CD8-positive, alpha-beta memory T cell (primary cell): Measurements from ENCODE around the gene REEP1. TPM values are rescaled to one million over a fixed set of nuclear protein-coding genes. Genes with fewer than 3 reads are reported as not detected.
"Not testable (repeated sequence)": the region's sequence is repeated elsewhere in the genome, so short reads cannot be mapped to it uniquely, and the experiment has no call there.

Experiments
- CTCF ChIA-PET: fragments of 350-600 bp; sonication (Branson Sonifier 250); formaldehyde crosslinking; loops from one replicate; lab custom pipeline; 2021; ENCODE audit warnings: antibody characterized with exemption; lab: Charles Lee
- POLR2A ChIA-PET: fragments of 350-600 bp; sonication (Branson Sonifier 250); formaldehyde crosslinking; loops from one replicate; lab custom pipeline; 2021; ENCODE audit warnings: antibody characterized with exemption; lab: Charles Lee
- DNase-seq, 5 donors: peaks; one replicate each; pipeline versions ENCODE4 v3.0.0 to v3.0.0-alpha.2; 2020 to 2022; ENCODE audit warnings: mixed read lengths in 1 of 5
- H3K27ac ChIP-seq: one replicate; pipeline ENCODE4 v1.7.0; 2013; ENCODE audit warnings: low read depth, mild to moderate bottlenecking, low read length, moderate library complexity
- H3K27me3 ChIP-seq: 2 replicates; pipeline ENCODE4 v1.7.0; 2013; ENCODE audit warnings: low read length, mild to moderate bottlenecking; ENCODE audit not compliant: insufficient read depth, poor library complexity, severe bottlenecking
- H3K36me3 ChIP-seq: 2 replicates; pipeline ENCODE4 v1.7.0; 2013; ENCODE audit warnings: mild to moderate bottlenecking, low read length, moderate library complexity; ENCODE audit not compliant: insufficient read depth
- H3K4me1 ChIP-seq: 2 replicates; pipeline ENCODE4 v1.7.0; 2013; ENCODE audit warnings: mild to moderate bottlenecking, low read length, moderate library complexity; ENCODE audit not compliant: insufficient read depth
- H3K4me3 ChIP-seq: 2 replicates; pipeline ENCODE4 v1.7.0; 2013; ENCODE audit warnings: mild to moderate bottlenecking, low read length
- H3K9me3 ChIP-seq: 2 replicates; pipeline ENCODE4 v1.7.0; 2013; ENCODE audit warnings: mild to moderate bottlenecking, low read length
- H3K27ac Mint-ChIP-seq, 8 donors: one replicate each; pipeline ENCODE4 v1.8.0; 2020 to 2021; ENCODE audit warnings: mixed read lengths in 8 of 8, mild to moderate bottlenecking in 6 of 8, inconsistent platforms in 3 of 8, moderate library complexity in 3 of 8
- H3K27me3 Mint-ChIP-seq, 2 donors: one replicate each; pipeline ENCODE4 v1.8.0; 2020 to 2021; ENCODE audit warnings: mixed read lengths in 2 of 2, mild to moderate bottlenecking in 1 of 2, moderate library complexity in 1 of 2
- H3K36me3 Mint-ChIP-seq, 3 donors: one replicate each; pipeline ENCODE4 v1.8.0; 2020 to 2021; ENCODE audit warnings: mixed read lengths in 3 of 3, inconsistent platforms in 1 of 3, mild to moderate bottlenecking in 1 of 3
- H3K4me1 Mint-ChIP-seq, 3 donors: one replicate each; pipeline ENCODE4 v1.8.0; 2020 to 2021; ENCODE audit warnings: mixed read lengths in 3 of 3, inconsistent platforms in 1 of 3, mild to moderate bottlenecking in 1 of 3
- H3K4me3 Mint-ChIP-seq, 7 donors: one replicate each; pipeline ENCODE4 v1.8.0; 2020 to 2021; ENCODE audit warnings: mixed read lengths in 7 of 7, mild to moderate bottlenecking in 6 of 7, moderate library complexity in 4 of 7, inconsistent platforms in 2 of 7
- H3K9me3 Mint-ChIP-seq, 5 donors: one replicate each; pipeline ENCODE4 v1.8.0; 2020 to 2022; ENCODE audit warnings: mixed read lengths in 5 of 5, mild to moderate bottlenecking in 3 of 5, moderate library complexity in 2 of 5, inconsistent platforms in 1 of 5
- polyA plus RNA-seq: library from polyadenylated mRNA; unstranded; fragments of 300-500 nt; fragmentation: Illumina TruSeq; gene quantifications from one replicate; pipeline ENCODE4 v1.2.3, GENCODE V29; 2021
- total RNA-seq, 2 experiments: library from RNA; stranded (reverse); gene quantifications; one replicate each; pipeline ENCODE4 v1.2.3, GENCODE V29; 2021

Gene REEP1
- total and polyA plus RNA-seq, 3 experiments from 2014 or later: 0.20 to 0.28 TPM; not detected in 1

- Mint-ChIP-seq H3K9me3 (no peaks in the 10 kb centered on the region), H3K4me1 (no peaks in the 10 kb centered on the region)
Measured at GRCh38 chr2:86360776-86361175, 23.4 kb upstream of the REEP1 start.

DNA sequence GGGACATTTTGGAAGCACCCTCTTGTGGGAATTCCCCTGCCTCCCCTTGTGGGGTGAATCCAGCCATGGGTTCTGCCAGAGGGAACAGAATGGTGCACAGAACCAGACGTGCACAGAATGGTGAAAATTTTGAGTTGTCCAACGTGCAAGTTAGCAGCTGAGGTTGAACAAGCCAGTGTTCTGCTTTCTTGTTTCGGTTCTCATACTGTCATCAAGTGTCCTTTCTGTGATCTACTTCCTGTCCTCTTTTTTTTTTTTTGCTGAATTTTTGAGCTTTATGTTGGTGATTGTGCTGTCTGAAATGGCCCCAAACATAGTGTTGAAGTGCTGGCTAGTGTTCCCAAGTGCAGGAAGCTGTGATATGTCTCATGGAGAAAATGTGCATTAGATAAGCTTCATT lies 21.5 kb upstream of the REEP1 start:
- POLR2A ChIA-PET: no interaction called here
- H3K36me3 Mint-ChIP-seq: no peaks in the 10 kb centered on the region

More at GRCh38 chr2:86360776-86361175, 23.4 kb upstream of the REEP1 start:
- H3K27ac Mint-ChIP-seq: no peak overlapping the region
- Histone ChIP-seq H3K36me3 (no peaks in the 10 kb centered on the region), H3K27me3 (no peaks in the 10 kb centered on the region), H3K27ac (no peak overlapping the region), H3K4me3 (no peak overlapping the region), H3K4me1 (no peaks in the 10 kb centered on the region), H3K9me3 (no peaks in the 10 kb centered on the region)
- peaks cover 0 to 4% (median 0%) of the 10 kb centered on the region in 3 donors for H3K36me3 Mint-ChIP-seq
- DNase-seq: no peak
- POLR2A ChIA-PET: no interaction called here
- no peak overlapping the region for H3K4me3 Mint-ChIP-seq
- CTCF ChIA-PET: no interaction called here
- peaks cover 7 to 36% of the 10 kb centered on the region in 2 donors for H3K27me3 Mint-ChIP-seq

DNA sequence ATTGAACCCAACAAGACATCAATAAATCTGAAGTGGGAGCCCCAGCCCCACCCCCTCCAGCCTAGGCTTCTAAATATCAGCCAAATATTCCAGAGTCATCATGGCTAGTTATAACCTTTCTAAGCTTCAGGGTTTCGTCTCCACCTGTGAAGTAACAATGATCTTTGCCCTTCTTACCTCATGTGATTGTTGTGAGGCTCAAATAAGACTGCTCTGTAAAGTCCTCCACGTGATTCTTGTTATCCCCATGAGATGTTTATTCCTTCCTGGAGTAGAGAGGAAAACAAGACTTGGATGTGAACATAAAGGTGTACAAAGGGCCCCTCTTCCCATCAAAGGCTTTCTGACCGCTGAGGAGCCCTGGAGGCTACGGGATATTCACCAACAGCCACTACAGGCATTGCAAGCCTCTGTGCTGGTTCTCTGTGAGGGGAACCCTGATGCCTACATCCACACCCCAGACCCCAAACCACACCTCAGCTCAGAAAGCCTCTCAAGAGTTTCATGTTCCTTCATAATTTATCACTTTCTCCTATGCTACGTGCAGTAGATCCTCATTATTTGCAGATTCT lies 20.1 kb upstream of the REEP1 start:
- Histone ChIP-seq H3K9me3 (no peaks in the 10 kb centered on the region), H3K27ac (no peak overlapping the region), H3K4me3 (no peak overlapping the region), H3K4me1 (no peaks in the 10 kb centered on the region), H3K36me3 (no peaks in the 10 kb centered on the region), H3K27me3 (no peaks in the 10 kb centered on the region)
- DNase-seq: no peak
- ChIA-PET CTCF (interaction anchor here (2.5 kb wide), 2 partner anchors 11 to 15 kb away, joined by 6 to 7 read pairs; no protein-coding TSS in a partner anchor), POLR2A (no interaction called here)
- peaks cover 7 to 36% of the 10 kb centered on the region in 2 donors for H3K27me3 Mint-ChIP-seq
- no peak overlapping the region for H3K4me3 Mint-ChIP-seq
- no peaks in the 10 kb centered on the region for H3K9me3 Mint-ChIP-seq
- no peak overlapping the region for H3K27ac Mint-ChIP-seq
- no peaks in the 10 kb centered on the region for H3K36me3 Mint-ChIP-seq
- H3K4me1 Mint-ChIP-seq: no peaks in the 10 kb centered on the region

More for the DNA sequence above, 21.5 kb upstream of the REEP1 start:
- Histone ChIP-seq H3K27me3 (no peaks in the 10 kb centered on the region), H3K4me3 (no peak overlapping the region), H3K36me3 (no peaks in the 10 kb centered on the region), H3K9me3 (no peaks in the 10 kb centered on the region), H3K27ac (no peak overlapping the region), H3K4me1 (no peaks in the 10 kb centered on the region)
- no peak for DNase-seq
- no peak overlapping the region for H3K27ac Mint-ChIP-seq
- CTCF ChIA-PET: interaction anchor here (2.5 kb wide), 1 partner anchor 10 kb away, joined by 7 read pairs; no protein-coding TSS in a partner anchor
- no peaks in the 10 kb centered on the region for H3K9me3 Mint-ChIP-seq
- no peaks in the 10 kb centered on the region for H3K4me1 Mint-ChIP-seq
- peaks cover 7 to 39% of the 10 kb centered on the region in 2 donors for H3K27me3 Mint-ChIP-seq
- H3K4me3 Mint-ChIP-seq: no peak overlapping the region

GRCh38 chr2:86352727-86353221 lies 15.3 kb upstream of the REEP1 start:
- CTCF ChIA-PET: no interaction called here
- no peak overlapping the region for H3K4me3 ChIP-seq

GRCh38 chr2:86352137-86352726 lies 14.8 kb upstream of the REEP1 start:
- Histone ChIP-seq H3K4me1 (no peaks in the 10 kb centered on the region), H3K27me3 (peaks cover 3% of the 10 kb centered on the region), H3K4me3 (no peak overlapping the region), H3K36me3 (no peaks in the 10 kb centered on the region), H3K27ac (no peak overlapping the region), H3K9me3 (no peaks in the 10 kb centered on the region)
- Mint-ChIP-seq H3K4me1 (no peaks in the 10 kb centered on the region), H3K36me3 (no peaks in the 10 kb centered on the region), H3K9me3 (peaks cover 0 to 3% (median 0%) of the 10 kb centered on the region in 5 donors), H3K27me3 (peaks cover 15 to 45% of the 10 kb centered on the region in 2 donors), H3K4me3 (no peak overlapping the region), H3K27ac (no peak overlapping the region)
- CTCF ChIA-PET: no interaction called here
- POLR2A ChIA-PET: no interaction called here
- no peak for DNase-seq

More at GRCh38 chr2:86352727-86353221, 15.3 kb upstream of the REEP1 start:
- Mint-ChIP-seq H3K27ac (no peak overlapping the region), H3K9me3 (peaks cover 0 to 3% (median 0%) of the 10 kb centered on the region in 5 donors), H3K27me3 (peaks cover 10 to 44% of the 10 kb centered on the region in 2 donors), H3K36me3 (no peaks in the 10 kb centered on the region), H3K4me1 (no peaks in the 10 kb centered on the region), H3K4me3 (no peak overlapping the region)
- Histone ChIP-seq H3K36me3 (no peaks in the 10 kb centered on the region), H3K9me3 (no peaks in the 10 kb centered on the region), H3K4me1 (no peaks in the 10 kb centered on the region), H3K27me3 (peaks cover 1% of the 10 kb centered on the region), H3K27ac (no peak overlapping the region)
- no peak for DNase-seq
- POLR2A ChIA-PET: no interaction called here

DNA sequence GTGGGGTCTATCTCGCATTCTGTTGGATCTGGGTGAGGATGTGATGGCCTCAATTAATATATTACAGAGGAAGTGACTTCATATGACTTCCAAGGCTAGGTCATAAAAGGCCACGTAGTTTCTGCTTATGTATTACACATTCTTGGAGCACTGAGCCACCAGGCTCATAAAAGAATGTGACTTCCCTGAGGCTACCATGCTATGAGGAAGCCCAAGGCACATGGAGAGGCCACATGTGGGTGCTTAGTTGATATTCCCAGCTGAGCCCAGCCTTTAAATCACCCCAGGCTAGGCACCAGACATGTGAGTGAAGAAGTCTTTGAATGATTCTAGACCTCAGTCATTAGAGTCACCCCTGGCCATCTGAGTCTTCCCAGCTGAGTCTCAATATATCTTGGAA lies 13.3 kb upstream of the REEP1 start:
- Histone ChIP-seq H3K27ac (no peak overlapping the region), H3K9me3 (no peaks in the 10 kb centered on the region), H3K36me3 (no peaks in the 10 kb centered on the region), H3K4me3 (no peak overlapping the region), H3K4me1 (no peaks in the 10 kb centered on the region), H3K27me3 (peaks cover 3% of the 10 kb centered on the region)
- ChIA-PET POLR2A (no interaction called here), CTCF (no interaction called here)
- no peak for DNase-seq
- no peaks in the 10 kb centered on the region for H3K36me3 Mint-ChIP-seq
- no peak overlapping the region for H3K27ac Mint-ChIP-seq
- H3K27me3 Mint-ChIP-seq: peaks cover 18 to 60% of the 10 kb centered on the region in 2 donors
- no peaks in the 10 kb centered on the region for H3K4me1 Mint-ChIP-seq
- H3K9me3 Mint-ChIP-seq: peaks cover 0 to 3% (median 0%) of the 10 kb centered on the region in 5 donors
- H3K4me3 Mint-ChIP-seq: no peak overlapping the region

DNA sequence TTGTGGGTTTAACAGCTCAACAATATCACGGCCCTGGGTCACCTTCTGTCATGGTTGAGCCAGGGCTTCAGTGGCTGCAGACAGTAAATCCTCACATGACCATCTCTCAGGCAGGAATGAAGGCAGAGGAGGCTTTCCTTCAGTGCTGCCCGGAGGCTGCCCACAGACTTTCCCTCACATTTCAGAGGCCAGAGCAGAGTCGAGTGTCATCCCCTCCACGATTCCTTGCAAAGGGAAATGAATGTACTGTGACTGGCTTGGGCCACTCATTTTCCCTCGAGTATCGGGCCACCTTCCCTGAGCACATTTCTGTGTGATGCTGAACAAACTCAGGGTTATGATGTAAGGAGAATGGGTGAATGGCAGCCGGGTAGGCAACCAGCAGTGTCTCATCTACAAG lies 10.0 kb upstream of the REEP1 start:
- Mint-ChIP-seq H3K4me1 (no peaks in the 10 kb centered on the region), H3K9me3 (peaks cover 4 to 8% (median 4%) of the 10 kb centered on the region in 5 donors)
- CTCF ChIA-PET: no interaction called here

DNA sequence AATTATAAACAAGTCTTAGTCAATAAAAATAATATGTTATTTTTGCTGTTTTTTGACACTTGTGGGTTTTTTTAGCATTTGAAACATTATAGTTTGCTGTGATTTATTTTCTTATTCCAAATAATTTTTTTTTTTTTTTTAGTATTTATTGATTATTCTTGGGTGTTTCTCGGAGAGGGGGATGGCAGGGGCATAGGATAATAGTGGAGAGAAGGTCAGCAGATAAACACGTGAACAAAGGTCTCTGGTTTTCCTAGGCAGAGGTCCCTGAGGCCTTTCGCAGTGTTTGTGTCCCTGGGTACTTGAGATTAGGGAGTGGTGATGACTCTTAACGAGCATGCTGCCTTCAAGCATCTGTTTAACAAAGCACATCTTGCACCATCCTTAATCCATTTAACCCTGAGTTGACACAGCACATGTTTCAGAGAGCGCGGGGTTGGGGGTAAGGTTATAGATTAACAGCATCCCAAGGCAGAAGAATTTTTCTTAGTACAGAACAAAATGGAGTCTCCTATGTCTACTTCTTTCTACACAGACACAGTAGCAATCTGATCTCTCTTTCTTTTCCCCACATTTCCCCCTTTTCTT lies 8.5 kb upstream of the REEP1 start:
- H3K27ac ChIP-seq, POLR2A ChIA-PET, H3K36me3 Mint-ChIP-seq, H3K4me1 Mint-ChIP-seq, H3K9me3 ChIP-seq, H3K4me1 ChIP-seq, H3K27me3 ChIP-seq, H3K36me3 ChIP-seq, H3K4me3 Mint-ChIP-seq, DNase-seq, H3K27ac Mint-ChIP-seq, H3K4me3 ChIP-seq, CTCF ChIA-PET: not testable (repeated sequence)
- Mint-ChIP-seq H3K9me3 (peaks cover 17 to 22% (median 19%) of the 10 kb centered on the region in 5 donors), H3K27me3 (peaks cover 40 to 78% of the 10 kb centered on the region in 2 donors)

More for the DNA sequence above, 10.0 kb upstream of the REEP1 start:
- peaks cover 30 to 71% of the 10 kb centered on the region in 2 donors for H3K27me3 Mint-ChIP-seq
- H3K36me3 ChIP-seq: no peaks in the 10 kb centered on the region
- no peaks in the 10 kb centered on the region for H3K9me3 ChIP-seq
- H3K4me3 ChIP-seq: no peak overlapping the region
- DNase-seq: no peak
- H3K27ac Mint-ChIP-seq: no peak overlapping the region
- H3K4me3 Mint-ChIP-seq: no peak overlapping the region
- no peak overlapping the region for H3K27ac ChIP-seq
- POLR2A ChIA-PET: no interaction called here
- peaks cover 3% of the 10 kb centered on the region for H3K27me3 ChIP-seq
- H3K4me1 ChIP-seq: no peaks in the 10 kb centered on the region
- H3K36me3 Mint-ChIP-seq: no peaks in the 10 kb centered on the region
